NB4 (cell line): Measurements from ENCODE around the gene NMNAT3.

ENCODE experiments used
- DNase-seq: peaks from one replicate; pipeline ENCODE4 v3.0.0; 2010; ENCODE audit warnings: low read depth
- H3K4me3 ChIP-seq: one replicate; pipeline ENCODE4 v1.5.1; 2011; ENCODE audit warnings: mild to moderate bottlenecking, low read depth, low read length, moderate library complexity
- MYC ChIP-seq: IDR thresholded peaks from 2 replicates; pipeline ENCODE4 v1.6.1; 2011; ENCODE audit warnings: low read depth, low read length
- POLR2A ChIP-seq: IDR thresholded peaks from 2 replicates; pipeline ENCODE4 v1.6.1; 2011; ENCODE audit warnings: mild to moderate bottlenecking; ENCODE audit not compliant: insufficient read length; ENCODE audit errors: extremely low read depth
- TF ChIP-seq, protein P1 (sequence below): IDR thresholded peaks from one replicate; pipeline ENCODE4 v1.5.1; 2012; ENCODE audit warnings: low read depth, low read length
- TF ChIP-seq, protein P2 (sequence below): IDR thresholded peaks from 2 replicates; pipeline ENCODE4 v1.6.1; 2011; ENCODE audit warnings: low read depth, low read length

Gene NMNAT3

DNA sequence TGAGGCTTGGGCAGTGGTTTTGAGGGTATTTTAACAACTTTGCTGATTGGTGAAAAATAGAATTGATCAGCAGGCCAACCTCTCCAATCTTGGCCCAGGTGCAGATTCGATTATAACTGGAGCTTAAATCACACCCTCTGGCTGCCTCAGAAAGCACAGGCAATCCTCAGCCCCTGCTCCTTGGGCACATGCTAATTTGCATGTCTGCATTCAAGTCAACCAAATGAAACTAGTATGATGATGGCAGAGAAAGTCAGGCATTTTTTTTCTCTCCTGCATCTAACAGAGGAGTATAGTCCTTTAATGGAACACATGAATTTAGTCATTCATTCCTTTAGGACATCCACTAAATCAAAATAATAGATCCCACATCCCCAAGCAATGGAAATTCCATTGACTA is 16.8 kb upstream of the NMNAT3 start:
- TF ChIP-seq, protein P1, sequence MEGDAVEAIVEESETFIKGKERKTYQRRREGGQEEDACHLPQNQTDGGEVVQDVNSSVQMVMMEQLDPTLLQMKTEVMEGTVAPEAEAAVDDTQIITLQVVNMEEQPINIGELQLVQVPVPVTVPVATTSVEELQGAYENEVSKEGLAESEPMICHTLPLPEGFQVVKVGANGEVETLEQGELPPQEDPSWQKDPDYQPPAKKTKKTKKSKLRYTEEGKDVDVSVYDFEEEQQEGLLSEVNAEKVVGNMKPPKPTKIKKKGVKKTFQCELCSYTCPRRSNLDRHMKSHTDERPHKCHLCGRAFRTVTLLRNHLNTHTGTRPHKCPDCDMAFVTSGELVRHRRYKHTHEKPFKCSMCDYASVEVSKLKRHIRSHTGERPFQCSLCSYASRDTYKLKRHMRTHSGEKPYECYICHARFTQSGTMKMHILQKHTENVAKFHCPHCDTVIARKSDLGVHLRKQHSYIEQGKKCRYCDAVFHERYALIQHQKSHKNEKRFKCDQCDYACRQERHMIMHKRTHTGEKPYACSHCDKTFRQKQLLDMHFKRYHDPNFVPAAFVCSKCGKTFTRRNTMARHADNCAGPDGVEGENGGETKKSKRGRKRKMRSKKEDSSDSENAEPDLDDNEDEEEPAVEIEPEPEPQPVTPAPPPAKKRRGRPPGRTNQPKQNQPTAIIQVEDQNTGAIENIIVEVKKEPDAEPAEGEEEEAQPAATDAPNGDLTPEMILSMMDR = no peak
- TF ChIP-seq POLR2A = no peak
- TF ChIP-seq MYC = no peak
- TF ChIP-seq, protein P2, sequence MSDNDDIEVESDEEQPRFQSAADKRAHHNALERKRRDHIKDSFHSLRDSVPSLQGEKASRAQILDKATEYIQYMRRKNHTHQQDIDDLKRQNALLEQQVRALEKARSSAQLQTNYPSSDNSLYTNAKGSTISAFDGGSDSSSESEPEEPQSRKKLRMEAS = no peak
- DNase-seq = no peak

DNA sequence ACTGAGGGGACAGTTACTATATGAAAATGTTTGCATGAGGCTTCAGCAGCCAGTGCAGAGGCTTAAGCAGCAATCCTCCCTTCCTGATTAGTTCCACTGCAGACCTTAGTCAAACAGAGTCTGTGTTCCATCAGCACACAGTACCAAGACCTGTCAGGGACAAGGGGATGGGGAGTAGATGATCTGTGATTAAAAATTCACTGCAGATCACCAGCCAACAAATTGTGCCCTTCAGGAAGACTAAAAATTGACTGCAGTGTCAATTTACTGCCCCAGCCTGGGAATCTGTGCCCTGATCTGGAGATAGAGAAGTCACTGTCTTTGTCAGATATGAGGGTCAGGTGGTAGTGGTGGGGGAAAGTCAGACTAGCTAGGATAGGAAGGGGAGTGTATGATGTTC is 13.8 kb upstream of the NMNAT3 start:
- TF ChIP-seq POLR2A = no peak
- no peak for TF ChIP-seq MYC
- TF ChIP-seq, protein P2 = no peak
- TF ChIP-seq, protein P1 = no peak
- H3K4me3 ChIP-seq = no peak overlapping the region
- no peak for DNase-seq

More for the DNA sequence above, 16.8 kb upstream of the NMNAT3 start:
- no peak overlapping the region for H3K4me3 ChIP-seq

DNA sequence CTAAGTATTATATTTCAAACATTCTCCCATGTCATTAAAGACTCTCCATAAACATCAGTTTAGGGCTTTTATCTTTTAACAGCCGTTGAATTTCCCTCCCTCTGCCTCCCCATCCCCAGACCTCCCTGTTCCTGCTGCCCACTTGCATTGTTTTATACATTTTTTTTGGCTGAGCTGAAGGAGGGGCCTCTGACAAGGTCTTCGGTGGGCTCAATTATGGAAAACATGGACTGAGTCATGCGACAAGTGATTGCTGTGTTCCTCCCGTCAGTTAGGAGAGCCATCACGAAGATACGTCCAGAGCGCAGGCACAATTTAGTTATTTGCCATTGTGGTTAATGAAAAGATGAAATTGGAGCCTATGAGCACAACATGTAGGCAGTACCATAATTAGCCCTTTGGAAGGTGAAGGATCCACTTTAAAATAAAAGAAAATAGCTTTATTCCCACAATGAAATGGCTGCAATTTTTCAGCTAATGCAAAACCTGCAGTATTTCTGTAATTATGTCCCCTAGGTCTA is 12.0 kb upstream of the NMNAT3 start:
- TF ChIP-seq POLR2A (no peak), MYC (no peak)
- TF ChIP-seq, protein P1 = no peak
- TF ChIP-seq, protein P2 = no peak
- H3K4me3 ChIP-seq = no peak overlapping the region
- DNase-seq = no peak

DNA sequence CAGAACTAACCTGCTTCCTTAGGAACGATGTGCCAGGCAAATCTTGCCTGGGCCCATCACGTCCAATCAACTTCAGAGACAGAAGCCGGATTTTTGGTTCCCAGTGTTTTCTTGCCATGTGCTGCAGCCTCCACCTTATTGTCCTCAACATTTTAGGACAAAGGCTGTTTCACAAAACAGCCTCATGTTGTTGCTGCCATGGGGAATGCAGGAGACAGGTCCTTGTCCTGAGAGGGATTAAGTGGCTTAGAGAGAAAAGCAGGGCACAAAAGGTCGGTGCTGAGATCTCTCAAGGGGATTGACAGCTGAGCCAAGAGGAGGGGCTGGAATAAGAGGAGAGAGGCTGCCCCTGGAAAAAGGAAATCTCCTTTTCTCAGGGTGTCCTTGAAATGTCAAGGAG is 11.3 kb upstream of the NMNAT3 start:
- TF ChIP-seq, protein P2 = no peak
- no peak overlapping the region for H3K4me3 ChIP-seq
- DNase-seq = no peak

DNA sequence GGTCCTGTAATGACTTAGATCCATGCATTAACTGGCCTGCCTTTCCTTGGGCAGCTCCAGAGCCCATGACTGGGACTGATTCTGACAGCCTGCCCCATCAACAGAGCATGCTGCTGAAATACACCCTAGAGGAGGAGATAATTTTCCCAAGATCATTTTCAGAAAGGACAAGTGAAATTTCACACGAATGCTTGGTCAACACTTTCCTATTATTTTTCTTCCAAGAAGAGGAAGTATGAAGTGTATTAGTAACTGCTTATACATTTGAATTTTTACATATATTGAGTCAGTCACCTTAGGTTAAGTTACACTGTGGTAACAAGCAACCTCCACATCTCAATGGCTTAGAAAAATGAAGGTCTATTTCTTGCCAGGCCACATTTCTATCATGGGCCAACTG is 9.7 kb upstream of the NMNAT3 start:
- no peak for DNase-seq
- TF ChIP-seq, protein P1 = no peak
- TF ChIP-seq, protein P2 = no peak
- TF ChIP-seq MYC (no peak), POLR2A (no peak)
- no peak overlapping the region for H3K4me3 ChIP-seq

DNA sequence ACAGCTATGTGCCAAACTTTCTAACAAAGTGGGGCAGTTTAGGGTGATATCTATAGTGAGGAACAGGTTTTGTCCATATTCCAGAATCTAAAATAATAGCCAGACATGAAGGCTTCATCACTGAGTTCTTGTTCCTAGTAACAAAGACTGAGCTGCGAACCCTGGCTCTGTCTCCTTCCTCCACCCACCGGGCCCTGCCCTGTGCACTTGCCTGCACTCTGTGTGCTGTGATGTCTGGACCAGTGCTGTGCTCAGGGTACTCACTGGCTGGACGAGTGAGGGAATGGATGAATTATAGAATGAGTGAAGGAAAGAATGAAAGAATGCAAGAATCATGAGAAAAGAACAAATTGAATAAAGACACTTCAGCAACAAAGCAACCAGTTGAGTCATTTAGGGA is 8.9 kb upstream of the NMNAT3 start:
- H3K4me3 ChIP-seq = no peak overlapping the region
- TF ChIP-seq POLR2A (no peak), MYC (no peak)
- TF ChIP-seq, protein P1 = no peak
- TF ChIP-seq, protein P2 = no peak
- no peak for DNase-seq
